Medulla oblongata (tissue), 1 donor: ENCODE results near the gene KIF12.

ENCODE experiments used
- DNase-seq: peaks from one replicate; pipeline ENCODE4 v3.0.0-alpha.2; 2015; ENCODE audit errors: extremely low spot score

KIF12 gene

GRCh38 chr9:114107286-114108001, 8.4 kb upstream of the KIF12 start:
- DNase-seq: no peak

- no peak for DNase-seq
Measured at GRCh38 chr9:114105236-114105635, 6.1 kb upstream of the KIF12 start.

- no peak for DNase-seq
Measured at GRCh38 chr9:114102484-114102883, 3.4 kb upstream of the KIF12 start.

GRCh38 chr9:114100536-114100935, 1.4 kb upstream of the KIF12 start:
- DNase-seq: no peak

GRCh38 chr9:114099669-114100270, 678 bp upstream of the KIF12 start:
- no peak for DNase-seq

- DNase-seq: no peak
Measured at GRCh38 chr9:114098021-114098935, 814 bp downstream of the KIF12 start.

- no peak for DNase-seq
Measured at GRCh38 chr9:114097613-114098020, 1.5 kb downstream of the KIF12 start.

- DNase-seq: no peak
Measured at GRCh38 chr9:114096866-114097612, 2.1 kb downstream of the KIF12 start.

- no peak for DNase-seq
Measured at GRCh38 chr9:114096041-114096511, 3.0 kb downstream of the KIF12 start.

- DNase-seq: no peak
Measured at GRCh38 chr9:114094971-114095370, 4.1 kb downstream of the KIF12 start.

GRCh38 chr9:114093761-114094505, 5.2 kb downstream of the KIF12 start:
- DNase-seq: no peak

- no peak for DNase-seq
Measured at GRCh38 chr9:114093031-114093471, 6.0 kb downstream of the KIF12 start.

- no peak for DNase-seq
Measured at GRCh38 chr9:114092336-114092735, 6.8 kb downstream of the KIF12 start.

- DNase-seq: no peak
Measured at GRCh38 chr9:114091711-114092110, 7.4 kb downstream of the KIF12 start.

GRCh38 chr9:114090798-114091197, 8.3 kb downstream of the KIF12 start:
- DNase-seq: no peak

- DNase-seq: no peak
Measured at GRCh38 chr9:114089206-114089840, 9.8 kb downstream of the KIF12 start.

GRCh38 chr9:114088571-114089170, 10.4 kb downstream of the KIF12 start:
- DNase-seq: no peak

GRCh38 chr9:114087721-114088120, 11.4 kb downstream of the KIF12 start:
- no peak for DNase-seq

GRCh38 chr9:114086607-114087006, 12.5 kb downstream of the KIF12 start:
- no peak for DNase-seq

GRCh38 chr9:114086009-114086408, 13.1 kb downstream of the KIF12 start:
- DNase-seq: no peak
